Measurements from ENCODE around the gene ONECUT3.

ONECUT3 gene

GRCh38 chr19:1779574-1779973 lies 26.3 kb downstream of the ONECUT3 start:
- H3K4me1 ChIP-seq (ENCODE audit: control insufficient read depth, insufficient read depth, low read length), result no peaks in the 10 kb centered on the region
- H3K36me3 ChIP-seq (ENCODE audit: control insufficient read depth in 2 of 2, insufficient read depth in 1 of 2, low read length in 2 of 2), result no peaks in the 10 kb centered on the region
- no peak overlapping the region for H3K27ac ChIP-seq (ENCODE audit: extremely low read depth, low read depth, low read length)
- POLR2A ChIA-PET, result interaction anchor here (0.6 kb wide), 1 partner anchor 13 kb away, joined by 7 read pairs; no protein-coding TSS in a partner anchor
- CTCF ChIA-PET, result interaction anchor here (0.9 to 2.2 kb wide), 2 partner anchors 19 to 107 kb away, joined by 5 to 10 read pairs; no protein-coding TSS in a partner anchor
- TF ChIP-seq KLF1 (tag by site-specific recombination; IDR thresholded peaks at IDR 0.05) (0 out of 2 replicates have a peak, but pooled peaks have one; percentile 28), ZNF132 (tag by site-specific recombination; IDR thresholded peaks at IDR 0.05; ENCODE audit: borderline replicate concordance) (no peak)
- no peak overlapping the region for H3K4me3 ChIP-seq (ENCODE audit: low read depth, low read length)
- H3K9me3 ChIP-seq (ENCODE audit: control insufficient read depth, insufficient read depth, low read depth, low read length), result no peaks in the 10 kb centered on the region

GRCh38 chr19:1780272-1780958 lies 27.1 kb downstream of the ONECUT3 start:
- H3K4me1 ChIP-seq (ENCODE audit: control insufficient read depth, insufficient read depth, low read length), result no peaks in the 10 kb centered on the region
- POLR2A ChIA-PET, result interaction anchor here (0.7 kb wide), 1 partner anchor 233 kb away, joined by 3 read pairs; no protein-coding TSS in a partner anchor
- TF ChIP-seq ZNF423 (tag by site-specific recombination; IDR thresholded peaks at IDR 0.05), result no peak
- TF ChIP-seq ZNF510 (tag by site-specific recombination; IDR thresholded peaks at IDR 0.05; ENCODE audit: insufficient replicate concordance), result no peak
- TF ChIP-seq REST (tag by site-specific recombination; IDR thresholded peaks at IDR 0.05), result no peak
- TF ChIP-seq BCL6B (tag by site-specific recombination; IDR thresholded peaks at IDR 0.05), result no peak
- no peak overlapping the region for H3K4me3 ChIP-seq (ENCODE audit: low read depth, low read length)
- no peaks in the 10 kb centered on the region for H3K36me3 ChIP-seq (ENCODE audit: control insufficient read depth in 2 of 2, insufficient read depth in 1 of 2, low read length in 2 of 2)
- H3K9me3 ChIP-seq (ENCODE audit: control insufficient read depth, insufficient read depth, low read depth, low read length), result no peaks in the 10 kb centered on the region
- CTCF ChIA-PET, result interaction anchor here (0.7 to 4.4 kb wide), 7 partner anchors 9 to 191 kb away, joined by 3 to 35 read pairs (median 12); no protein-coding TSS in a partner anchor
- no peak overlapping the region for H3K27ac ChIP-seq (ENCODE audit: extremely low read depth, low read depth, low read length)

- CTCF ChIA-PET, result interaction anchor here (0.8 to 4.4 kb wide), 12 partner anchors 10 to 158 kb away, joined by 4 to 35 read pairs (median 6); no protein-coding TSS in a partner anchor
- Histone ChIP-seq H3K4me3 (ENCODE audit: low read depth, low read length) (no peak overlapping the region), H3K9me3 (ENCODE audit: control insufficient read depth, insufficient read depth, low read depth, low read length) (no peaks in the 10 kb centered on the region), H3K4me1 (ENCODE audit: control insufficient read depth, insufficient read depth, low read length) (no peaks in the 10 kb centered on the region), H3K27ac (ENCODE audit: extremely low read depth, low read depth, low read length) (no peak overlapping the region), H3K36me3 (ENCODE audit: control insufficient read depth in 2 of 2, insufficient read depth in 1 of 2, low read length in 2 of 2) (no peaks in the 10 kb centered on the region)
- POLR2A ChIA-PET, result no interaction called here
- no peak for TF ChIP-seq ZNF473 (tag by site-specific recombination; IDR thresholded peaks at IDR 0.05)
- no peak for TF ChIP-seq KLF8 (tag by site-specific recombination; IDR thresholded peaks at IDR 0.05)
- TF ChIP-seq ZNF350 (tag by site-specific recombination; IDR thresholded peaks at IDR 0.05), result no peak
- no peak for TF ChIP-seq TSHZ1 (tag by site-specific recombination; IDR thresholded peaks at IDR 0.05; ENCODE audit: borderline replicate concordance)
- no peak for TF ChIP-seq ZSCAN4 (tag by site-specific recombination; IDR thresholded peaks at IDR 0.05)
- no peak for TF ChIP-seq ZNF132 (tag by site-specific recombination; IDR thresholded peaks at IDR 0.05; ENCODE audit: borderline replicate concordance)
- TF ChIP-seq REST (tag by site-specific recombination; IDR thresholded peaks at IDR 0.05), result no peak
- no peak for TF ChIP-seq YY2 (tag by site-specific recombination; IDR thresholded peaks at IDR 0.05)
- no peak for TF ChIP-seq KLF1 (tag by site-specific recombination; IDR thresholded peaks at IDR 0.05)
- no peak for TF ChIP-seq ZNF677 (tag by site-specific recombination; IDR thresholded peaks at IDR 0.05)
- no peak for TF ChIP-seq ZNF202 (tag by site-specific recombination; IDR thresholded peaks at IDR 0.05; ENCODE audit: borderline replicate concordance)
- no peak for TF ChIP-seq EGR2 (tag by site-specific recombination; IDR thresholded peaks at IDR 0.05; ENCODE audit: low read depth)
These were observed 29.2 kb downstream of the ONECUT3 start for GRCh38 chr19:1782521-1782920.

Measured in HEK293 (cell line).